HUES6 (cell line): ENCODE results near the gene STK25.

Source experiments
- H3K27ac ChIP-seq: 2 replicates; pipeline ENCODE4 v1.7.0; 2013; ENCODE audit warnings: low read depth, mild to moderate bottlenecking, low read length, inconsistent platforms
- H3K27me3 ChIP-seq: 2 replicates; pipeline ENCODE4 v1.6.1; 2013; ENCODE audit warnings: low read length; ENCODE audit not compliant: control insufficient read depth, insufficient read depth
- H3K36me3 ChIP-seq: 2 replicates; pipeline ENCODE4 v1.6.1; 2013; ENCODE audit warnings: low read length; ENCODE audit not compliant: control insufficient read depth, insufficient read depth
- H3K4me1 ChIP-seq: 2 replicates; pipeline ENCODE4 v1.6.1; 2013; ENCODE audit warnings: low read length; ENCODE audit not compliant: control insufficient read depth, insufficient read depth
- H3K4me3 ChIP-seq: 2 replicates; pipeline ENCODE4 v1.5.1; 2013; ENCODE audit warnings: low read depth, low read length
- H3K9ac ChIP-seq: one replicate; pipeline ENCODE4 v1.6.1; 2013; ENCODE audit warnings: mild to moderate bottlenecking, low read length
- H3K9me3 ChIP-seq: 2 replicates; pipeline ENCODE4 v1.6.1; 2013; ENCODE audit warnings: low read depth, low read length; ENCODE audit not compliant: control insufficient read depth, insufficient read depth

The STK25 gene

GRCh38 chr2:241498115-241499070 lies 10.0 kb downstream of the STK25 start:
- no peaks in the 10 kb centered on the region for H3K9me3 ChIP-seq
- no peak overlapping the region for H3K4me3 ChIP-seq
- H3K4me1 ChIP-seq: peaks cover 12% of the 10 kb centered on the region; the same call in 1 of the 2 replicates
- no peak overlapping the region for H3K9ac ChIP-seq
- H3K36me3 ChIP-seq: peaks cover 82% of the 10 kb centered on the region
- no peak overlapping the region for H3K27ac ChIP-seq
- H3K27me3 ChIP-seq: no peaks in the 10 kb centered on the region

GRCh38 chr2:241496904-241497877 lies 11.2 kb downstream of the STK25 start:
- no peaks in the 10 kb centered on the region for H3K9me3 ChIP-seq
- no peak overlapping the region for H3K9ac ChIP-seq
- peaks cover 12% of the 10 kb centered on the region; the same call in 1 of the 2 replicates for H3K4me1 ChIP-seq
- H3K27me3 ChIP-seq: no peaks in the 10 kb centered on the region
- peaks cover 93% of the 10 kb centered on the region for H3K36me3 ChIP-seq
- no peak overlapping the region for H3K27ac ChIP-seq
- H3K4me3 ChIP-seq: no peak overlapping the region

GRCh38 chr2:241496003-241496707 lies 12.2 kb downstream of the STK25 start:
- H3K36me3 ChIP-seq: peaks cover 86% of the 10 kb centered on the region
- peaks cover 12% of the 10 kb centered on the region; the same call in 1 of the 2 replicates for H3K4me1 ChIP-seq
- H3K9me3 ChIP-seq: no peaks in the 10 kb centered on the region
- H3K27me3 ChIP-seq: no peaks in the 10 kb centered on the region
- H3K27ac ChIP-seq: no peak overlapping the region
- H3K9ac ChIP-seq: no peak overlapping the region
- H3K4me3 ChIP-seq: no peak overlapping the region

- Histone ChIP-seq H3K9me3 (no peaks in the 10 kb centered on the region), H3K27me3 (no peaks in the 10 kb centered on the region), H3K4me3 (no peak overlapping the region), H3K4me1 (peaks cover 6% of the 10 kb centered on the region; the same call in 1 of the 2 replicates), H3K36me3 (peaks cover 79% of the 10 kb centered on the region), H3K27ac (no peak overlapping the region), H3K9ac (no peak overlapping the region)
These were observed 13.0 kb downstream of the STK25 start for GRCh38 chr2:241495172-241496002.

- H3K27me3 ChIP-seq: no peaks in the 10 kb centered on the region
- H3K4me3 ChIP-seq: no peak overlapping the region
- no peaks in the 10 kb centered on the region for H3K4me1 ChIP-seq
- peaks cover 69% of the 10 kb centered on the region for H3K36me3 ChIP-seq
- no peak overlapping the region for H3K27ac ChIP-seq
- no peaks in the 10 kb centered on the region for H3K9me3 ChIP-seq
- H3K9ac ChIP-seq: no peak overlapping the region
These were observed 14.0 kb downstream of the STK25 start for GRCh38 chr2:241494311-241494908.

- Histone ChIP-seq H3K27ac (no peak overlapping the region), H3K9me3 (no peaks in the 10 kb centered on the region), H3K4me3 (no peak overlapping the region), H3K36me3 (peaks cover 56% of the 10 kb centered on the region), H3K27me3 (no peaks in the 10 kb centered on the region), H3K4me1 (no peaks in the 10 kb centered on the region), H3K9ac (no peak overlapping the region)
These were observed 15.3 kb downstream of the STK25 start for GRCh38 chr2:241493092-241493491.

- Histone ChIP-seq H3K9me3 (no peaks in the 10 kb centered on the region), H3K27ac (no peak overlapping the region), H3K4me1 (no peaks in the 10 kb centered on the region), H3K27me3 (no peaks in the 10 kb centered on the region), H3K4me3 (no peak overlapping the region), H3K9ac (no peak overlapping the region), H3K36me3 (peaks cover 48% of the 10 kb centered on the region)
These were observed 16.2 kb downstream of the STK25 start for GRCh38 chr2:241492174-241492565.

- Histone ChIP-seq H3K4me3 (no peak overlapping the region), H3K9me3 (no peaks in the 10 kb centered on the region), H3K27me3 (no peaks in the 10 kb centered on the region), H3K36me3 (peaks cover 42% of the 10 kb centered on the region), H3K9ac (no peak overlapping the region), H3K27ac (no peak overlapping the region), H3K4me1 (no peaks in the 10 kb centered on the region)
These were observed 16.7 kb downstream of the STK25 start for GRCh38 chr2:241491549-241492173.

GRCh38 chr2:241490825-241491506 lies 17.4 kb downstream of the STK25 start:
- no peak overlapping the region for H3K9ac ChIP-seq
- H3K36me3 ChIP-seq: peaks cover 35% of the 10 kb centered on the region
- H3K4me3 ChIP-seq: no peak overlapping the region
- H3K4me1 ChIP-seq: no peaks in the 10 kb centered on the region
- H3K9me3 ChIP-seq: no peaks in the 10 kb centered on the region
- no peak overlapping the region for H3K27ac ChIP-seq
- H3K27me3 ChIP-seq: no peaks in the 10 kb centered on the region
